22Rv1 (cell line): ENCODE data around the gene POGZ.

ENCODE experiments used
- CTCF ChIP-seq: fragments of 450-650 bp; IDR thresholded peaks from 2 replicates; pipeline ENCODE4 v1.5.1; 2017; ENCODE audit warnings: mild to moderate bottlenecking
- ZFX ChIP-seq: fragments of 450-650 bp; IDR thresholded peaks from 2 replicates; pipeline ENCODE4 v1.6.1; 2017; ENCODE audit warnings: antibody characterized with exemption, borderline replicate concordance

GRCh38 chr1:151373196-151373595 lies 86.1 kb downstream of the POGZ start:
- TF ChIP-seq CTCF (no peak), ZFX (no peak)
